Measurements from ENCODE around the gene MAMSTR.

MAMSTR gene

GRCh38 chr19:48664476-48664875 is 55.0 kb downstream of the MAMSTR start:
- no peak overlapping the region for H3K4me3 ChIP-seq (ENCODE audit: low read depth, low read length)
- POLR2A ChIA-PET, result no interaction called here
- CTCF ChIA-PET, result interaction anchor here (0.6 to 1.8 kb wide), 3 partner anchors 12 to 560 kb away, joined by 3 to 5 read pairs (median 5); no protein-coding TSS in a partner anchor

GRCh38 chr19:48663667-48664066 is 55.9 kb downstream of the MAMSTR start:
- H3K36me3 ChIP-seq (ENCODE audit: control insufficient read depth in 2 of 2, insufficient read depth in 1 of 2, low read length in 2 of 2), result no peaks in the 10 kb centered on the region
- H3K9me3 ChIP-seq (ENCODE audit: control insufficient read depth, insufficient read depth, low read depth, low read length), result no peaks in the 10 kb centered on the region
- H3K4me3 ChIP-seq (ENCODE audit: low read depth, low read length), result no peak overlapping the region
- ChIA-PET CTCF (interaction anchor here (1.4 to 1.8 kb wide), 2 partner anchors 12 to 49 kb away, joined by 3 to 5 read pairs; no protein-coding TSS in a partner anchor), POLR2A (interaction anchor here (0.7 kb wide), 1 partner anchor 18 kb away, joined by 3 read pairs; the partner anchor contains the start of gene CA11)
- no peak overlapping the region for H3K27ac ChIP-seq (ENCODE audit: extremely low read depth, low read depth, low read length)
- TF ChIP-seq ZNF140 (tag by site-specific recombination; IDR thresholded peaks at IDR 0.05) (no peak), ZNF600 (tag by site-specific recombination; IDR thresholded peaks at IDR 0.05) (no peak), ZNF76 (tag by site-specific recombination; IDR thresholded peaks at IDR 0.05; ENCODE audit: borderline replicate concordance, low read depth) (no peak)
- no peaks in the 10 kb centered on the region for H3K4me1 ChIP-seq (ENCODE audit: control insufficient read depth, insufficient read depth, low read length)

More at GRCh38 chr19:48664476-48664875, 55.0 kb downstream of the MAMSTR start:
- TF ChIP-seq ZNF670 (tag by site-specific recombination; IDR thresholded peaks at IDR 0.05; ENCODE audit: low read depth) (no peak), GLI4 (tag by site-specific recombination; IDR thresholded peaks at IDR 0.05) (no peak), ZNF404 (tag by site-specific recombination; IDR thresholded peaks at IDR 0.05) (no peak), ZNF449 (tag by site-specific recombination; IDR thresholded peaks at IDR 0.05) (no peak), OSR2 (tag by site-specific recombination; IDR thresholded peaks at IDR 0.05) (no peak), ZNF157 (tag by site-specific recombination; IDR thresholded peaks at IDR 0.05) (no peak), ZBTB11 (tag by site-specific recombination; conservative IDR thresholded peaks at IDR 0.05; ENCODE audit: low read depth) (no peak)
- Histone ChIP-seq H3K9me3 (ENCODE audit: control insufficient read depth, insufficient read depth, low read depth, low read length) (no peaks in the 10 kb centered on the region), H3K27ac (ENCODE audit: extremely low read depth, low read depth, low read length) (no peak overlapping the region), H3K36me3 (ENCODE audit: control insufficient read depth in 2 of 2, insufficient read depth in 1 of 2, low read length in 2 of 2) (no peaks in the 10 kb centered on the region), H3K4me1 (ENCODE audit: control insufficient read depth, insufficient read depth, low read length) (no peaks in the 10 kb centered on the region)
